Breast epithelium (tissue), 4 donors: ENCODE measurements around the gene NKX3-2. TPM values are rescaled to one million over a fixed set of nuclear protein-coding genes. Genes with fewer than 3 reads are reported as not detected.

Experiments
- DNase-seq, 2 donors: peaks; one replicate each; pipeline ENCODE4 v3.0.0-alpha.2; 2019; ENCODE audit warnings: low spot score in 2 of 2
- H3K27ac ChIP-seq, 2 donors: fragments of 200-600 bp; sonication (generic) in 1 of 2; one replicate each; pipeline ENCODE4 v1.5.1; 2016 to 2019; ENCODE audit warnings: mild to moderate bottlenecking in 1 of 2
- H3K27me3 ChIP-seq, 2 donors: fragments of 200-600 bp; sonication (generic) in 1 of 2; one replicate each; pipeline versions ENCODE4 v1.5.1 to v1.6.0; 2017 to 2019; ENCODE audit warnings: control low read depth in 1 of 2, mild to moderate bottlenecking in 1 of 2
- H3K36me3 ChIP-seq: fragments of 200-600 bp; one replicate; pipeline ENCODE4 v1.5.1; 2019
- H3K4me1 ChIP-seq, 2 donors: fragments of 200-600 bp; sonication (generic); one replicate each; pipeline ENCODE4 v1.5.1; 2016 to 2019; ENCODE audit warnings: control low read depth in 1 of 2
- H3K4me3 ChIP-seq, 3 donors: fragments of 200-600 bp; sonication (generic); 1 replicate in 2 of 3; 2 replicates in 1 of 3; pipeline ENCODE4 v1.5.1; 2016 to 2019; ENCODE audit warnings: mild to moderate bottlenecking in 3 of 3, moderate library complexity in 2 of 3
- H3K9me3 ChIP-seq, 2 donors: fragments of 200-600 bp; sonication (generic) in 1 of 2; one replicate each; pipeline ENCODE4 v1.5.1; 2016 to 2019; ENCODE audit warnings: control low read depth in 1 of 2
- CTCF ChIP-seq, 3 donors: fragments of 450-650 bp; IDR thresholded peaks; one replicate each; pipeline ENCODE4 v1.5.1; 2016 to 2017; ENCODE audit warnings: antibody characterized with exemption in 3 of 3, mild to moderate bottlenecking in 3 of 3, moderate library complexity in 3 of 3
- POLR2A ChIP-seq: fragments of 450-650 bp; IDR thresholded peaks from one replicate; pipeline ENCODE4 v1.6.1; 2016; ENCODE audit warnings: antibody characterized with exemption, mild to moderate bottlenecking, moderate library complexity
- POLR2AphosphoS5 ChIP-seq, 3 donors: sonication (generic); formaldehyde crosslinking; IDR thresholded peaks; one replicate each; pipeline ENCODE4 v1.6.1; 2017; ENCODE audit warnings: antibody characterized with exemption in 3 of 3
- intact Hi-C: fragments of 100-400 bp; cut with DNase I; formaldehyde crosslinking; loops from one replicate; pipeline ENCODE4 v1.15.1; 2023; ENCODE audit warnings: low total_unique reads
- total RNA-seq, 3 donors: library from RNA; depleted of rRNA; stranded (reverse); fragments of >200 nt; gene quantifications; one replicate each; pipeline ENCODE4 v1.1.0, GENCODE V29; 2016

Gene NKX3-2
- total RNA-seq, 3 donors from 2014 or later = under 0.01 TPM; not detected in 2

- H3K36me3 ChIP-seq = no peaks in the 10 kb centered on the region
- no peak for DNase-seq
- no peaks in the 10 kb centered on the region for H3K4me1 ChIP-seq
- H3K9me3 ChIP-seq = no peaks in the 10 kb centered on the region
- H3K27me3 ChIP-seq = peaks cover 0 to 10% of the 10 kb centered on the region in 2 donors
- H3K27ac ChIP-seq = no peak overlapping the region
- TF ChIP-seq POLR2A (no peak), CTCF (IDR thresholded peaks at IDR 0.05) (no peak), POLR2AphosphoS5 (IDR thresholded peaks at IDR 0.05) (no peak)
- H3K4me3 ChIP-seq = no peak overlapping the region
- intact Hi-C loops = no loop called here
Observed at GRCh38 chr4:13492747-13493146, 51.6 kb downstream of the NKX3-2 start.

Other genes starting within 250 kb of the NKX3-2 start
- gene RAB28, start 60.2 kb downstream of the NKX3-2 start, total RNA-seq = 10 to 100 TPM; 21.9 to 27.8 (median 24.3) TPM
- gene BOD1L1, start 83.2 kb upstream of the NKX3-2 start, total RNA-seq = 10 to 100 TPM; 49.0 to 68.3 (median 56.0) TPM